Stimulated activated CD4-positive, alpha-beta T cell treated with anti-CD3 and anti-CD28 coated beads, Interleukin-15, amount 100 ng/mL, for 48 hours (primary cell): ENCODE measurements around the gene SMU1.
A peak's percentile ranks its signal among the peaks of the same experiment; 100 is the strongest.
"Not testable (repeated sequence)": the region's sequence is repeated elsewhere in the genome, so short reads cannot be mapped to it uniquely, and the experiment has no call there.

Experiments used
- DNase-seq, 2 donors: peaks; one replicate each; pipeline ENCODE4 v3.0.0-alpha.2; 2020; ENCODE audit warnings: low read depth in 2 of 2

SMU1 gene

GRCh38 chr9:33013962-33014664 is 62.4 kb downstream of the SMU1 start:
- DNase-seq, result no peak

DNA sequence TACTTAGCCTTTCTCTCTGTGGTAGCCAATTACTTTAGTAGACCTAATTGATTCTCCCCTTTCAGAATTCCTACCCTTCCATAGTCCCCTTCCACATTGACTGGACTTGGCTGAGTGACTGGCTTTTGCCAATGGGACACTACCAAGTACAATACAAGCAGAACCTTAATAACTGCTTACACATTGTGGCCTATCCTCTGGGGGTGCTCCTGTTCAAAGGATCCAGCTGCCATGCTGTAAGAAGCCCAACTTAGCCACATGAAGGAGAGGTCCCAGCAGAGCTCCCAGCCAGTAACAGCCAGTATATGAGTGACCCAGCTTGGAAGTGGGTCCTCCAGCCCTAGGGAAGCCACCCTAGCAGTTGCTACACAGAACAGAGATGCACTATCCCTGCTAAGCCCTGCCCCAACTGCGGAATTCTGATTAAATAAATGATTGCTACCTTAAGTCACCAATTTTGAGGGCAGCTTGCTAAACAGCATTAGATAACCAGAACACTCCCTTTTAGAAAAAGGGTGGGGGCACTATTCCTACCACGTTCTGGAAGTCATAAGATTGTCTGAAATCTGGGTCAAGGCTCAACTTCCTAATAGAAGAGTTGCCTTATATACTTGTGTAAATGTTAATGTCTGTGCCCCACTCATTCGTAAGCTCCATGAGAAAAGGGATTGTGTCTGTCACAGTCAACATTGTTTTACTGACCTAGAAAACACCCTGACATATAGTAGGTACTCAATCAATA is 64.0 kb downstream of the SMU1 start:
- DNase-seq, result no peak

GRCh38 chr9:33011831-33012230 is 64.6 kb downstream of the SMU1 start:
- no peak for DNase-seq

DNA sequence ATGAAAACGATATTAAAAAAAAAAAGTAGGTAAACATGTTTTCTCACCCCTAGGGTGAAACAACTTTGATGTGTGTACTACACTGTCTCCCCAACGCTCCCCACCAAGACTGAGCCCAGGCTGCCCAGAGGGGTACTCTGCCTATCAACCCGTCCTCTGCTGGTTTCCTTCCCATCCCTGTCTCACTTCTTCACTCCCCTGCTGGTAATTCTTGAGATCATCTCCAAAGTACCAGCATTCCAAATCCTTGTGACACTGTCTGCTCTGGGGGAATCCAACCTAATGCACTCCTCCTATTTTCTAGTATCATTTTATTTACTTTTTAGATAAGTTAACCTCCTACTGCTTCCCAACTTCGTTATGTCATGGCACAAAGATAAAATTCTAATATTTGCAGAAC is 68.7 kb downstream of the SMU1 start:
- no peak for DNase-seq

GRCh38 chr9:33005335-33005734 is 71.1 kb downstream of the SMU1 start:
- DNase-seq, result not testable (repeated sequence)

GRCh38 chr9:33000682-33001055 is 75.8 kb downstream of the SMU1 start:
- DNase-seq, result peak in 1 of 2 donors; percentile 10

DNA sequence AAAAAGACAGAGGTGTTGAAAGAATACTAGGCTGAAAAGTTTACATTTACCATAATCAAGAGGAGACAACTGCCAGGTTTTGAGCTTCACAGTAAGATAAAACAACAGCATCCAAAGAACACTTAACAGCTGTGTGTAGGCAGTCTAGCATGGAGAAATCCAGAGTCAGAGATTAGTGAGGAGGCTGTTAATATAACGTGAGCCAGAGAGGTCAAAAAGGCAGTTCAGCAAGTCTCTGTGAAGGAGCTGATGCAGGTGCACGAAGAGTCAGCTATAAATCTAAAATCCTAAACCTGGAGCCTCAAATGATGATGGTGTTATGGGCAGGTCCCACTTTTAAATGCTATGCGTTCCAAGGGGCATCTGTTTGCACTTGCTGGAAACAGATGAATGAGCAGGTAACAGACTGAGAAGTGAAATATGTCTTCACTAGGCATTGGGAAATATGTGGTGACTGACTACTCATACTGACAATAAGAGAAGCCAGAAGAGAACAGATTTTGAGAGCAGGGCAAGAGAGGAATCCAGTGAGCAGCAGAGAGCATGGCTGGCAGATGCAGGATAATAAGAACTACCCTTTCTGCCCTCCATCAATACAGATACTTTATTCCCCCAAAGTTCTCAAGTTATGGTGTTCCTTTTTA is 83.8 kb downstream of the SMU1 start:
- DNase-seq, result no peak

DNA sequence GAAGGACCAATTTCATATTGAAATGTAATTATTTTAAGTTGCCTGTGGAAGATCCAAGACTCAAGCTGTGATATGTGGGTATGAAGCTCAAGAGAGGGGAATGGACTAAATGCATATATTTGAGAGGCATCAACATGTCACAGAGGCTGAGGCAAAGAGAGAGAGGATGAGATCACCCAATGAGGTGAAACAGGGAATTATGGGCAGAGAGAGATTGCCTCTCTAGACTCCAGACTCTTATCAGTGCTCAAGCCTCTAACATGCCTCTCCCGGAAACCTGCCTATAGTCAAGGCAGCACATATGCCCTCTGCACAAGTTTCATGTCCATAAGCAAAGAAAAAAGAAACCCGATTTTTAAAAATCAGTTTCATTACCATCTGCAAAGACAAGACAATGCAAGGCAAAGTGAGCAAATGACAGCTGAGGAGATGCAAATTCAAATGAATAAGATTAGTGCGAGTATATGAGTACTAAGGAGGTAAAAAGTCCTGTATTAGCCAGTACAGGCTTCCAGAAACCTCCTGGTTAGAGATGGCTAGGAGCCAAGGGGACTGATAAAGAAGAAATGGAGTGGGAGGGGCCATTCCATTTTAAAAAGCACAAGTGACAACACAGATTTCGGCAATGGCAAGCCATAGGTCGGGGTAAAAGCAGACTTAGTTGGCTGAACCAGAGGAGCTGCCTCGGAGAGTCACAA is 84.4 kb downstream of the SMU1 start:
- DNase-seq, result no peak
